GM23338 (cell line): ENCODE data around the gene ALPL.

ENCODE experiments used
- CREB1 ChIP-seq: fragments of 250-450 bp; sonication (Bioruptor Pico); IDR thresholded peaks from 2 replicates; pipeline ENCODE4 v1.5.0; 2020; ENCODE audit warnings: low read depth, mild to moderate bottlenecking, moderate library complexity
- ETS1 ChIP-seq: IDR thresholded peaks from 2 replicates; pipeline ENCODE4 v1.6.1; 2016; ENCODE audit warnings: antibody characterized with exemption
- EZH2 ChIP-seq: fragments of 200-600 bp; sonication (generic); IDR thresholded peaks from one replicate; pipeline ENCODE4 v1.8.0; 2017; ENCODE audit warnings: antibody characterized with exemption, mild to moderate bottlenecking, low read depth; ENCODE audit not compliant: unreplicated experiment
- EZH2phosphoT487 ChIP-seq: fragments of 200-600 bp; sonication (generic); IDR thresholded peaks from one replicate; pipeline ENCODE4 v1.8.1; 2018; ENCODE audit warnings: antibody characterized with exemption; ENCODE audit not compliant: unreplicated experiment
- JUNB ChIP-seq: IDR thresholded peaks from one replicate; pipeline ENCODE4 v1.6.1; 2016; ENCODE audit warnings: antibody characterized with exemption; ENCODE audit not compliant: unreplicated experiment
- POLR2AphosphoS5 ChIP-seq: IDR thresholded peaks from 2 replicates; pipeline ENCODE4 v1.6.1; 2016; ENCODE audit warnings: antibody characterized with exemption, low read depth
- STAT1 ChIP-seq: IDR thresholded peaks from one replicate; pipeline ENCODE4 v1.6.1; 2016; ENCODE audit warnings: antibody characterized with exemption; ENCODE audit not compliant: unreplicated experiment
- TF ChIP-seq, protein P1 (sequence below), 2 experiments: fragments of 200-600 bp in 1 of 2; sonication (generic) in 1 of 2; conservative IDR thresholded peaks; 2 replicates each; pipeline versions ENCODE4 v1.5.1 to v1.6.1; 2016 to 2017; ENCODE audit warnings: antibody characterized with exemption in 2 of 2, low read depth in 2 of 2, mild to moderate bottlenecking in 2 of 2, moderate library complexity in 1 of 2
- TF ChIP-seq, protein P2 (sequence below): IDR thresholded peaks from one replicate; pipeline ENCODE4 v1.6.1; 2018; ENCODE audit warnings: antibody characterized with exemption; ENCODE audit not compliant: unreplicated experiment

GRCh38 chr1:21536218-21536617, 27.0 kb downstream of the ALPL start:
- TF ChIP-seq, protein P1, sequence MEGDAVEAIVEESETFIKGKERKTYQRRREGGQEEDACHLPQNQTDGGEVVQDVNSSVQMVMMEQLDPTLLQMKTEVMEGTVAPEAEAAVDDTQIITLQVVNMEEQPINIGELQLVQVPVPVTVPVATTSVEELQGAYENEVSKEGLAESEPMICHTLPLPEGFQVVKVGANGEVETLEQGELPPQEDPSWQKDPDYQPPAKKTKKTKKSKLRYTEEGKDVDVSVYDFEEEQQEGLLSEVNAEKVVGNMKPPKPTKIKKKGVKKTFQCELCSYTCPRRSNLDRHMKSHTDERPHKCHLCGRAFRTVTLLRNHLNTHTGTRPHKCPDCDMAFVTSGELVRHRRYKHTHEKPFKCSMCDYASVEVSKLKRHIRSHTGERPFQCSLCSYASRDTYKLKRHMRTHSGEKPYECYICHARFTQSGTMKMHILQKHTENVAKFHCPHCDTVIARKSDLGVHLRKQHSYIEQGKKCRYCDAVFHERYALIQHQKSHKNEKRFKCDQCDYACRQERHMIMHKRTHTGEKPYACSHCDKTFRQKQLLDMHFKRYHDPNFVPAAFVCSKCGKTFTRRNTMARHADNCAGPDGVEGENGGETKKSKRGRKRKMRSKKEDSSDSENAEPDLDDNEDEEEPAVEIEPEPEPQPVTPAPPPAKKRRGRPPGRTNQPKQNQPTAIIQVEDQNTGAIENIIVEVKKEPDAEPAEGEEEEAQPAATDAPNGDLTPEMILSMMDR (conservative IDR thresholded peaks at IDR 0.05; ENCODE audit: low read depth in 2 of 2) = no peak
- TF ChIP-seq STAT1 = no peak
- TF ChIP-seq CREB1 (CRISPR knock-in tag) = no peak
- TF ChIP-seq EZH2phosphoT487 = no peak
- TF ChIP-seq, protein P2, sequence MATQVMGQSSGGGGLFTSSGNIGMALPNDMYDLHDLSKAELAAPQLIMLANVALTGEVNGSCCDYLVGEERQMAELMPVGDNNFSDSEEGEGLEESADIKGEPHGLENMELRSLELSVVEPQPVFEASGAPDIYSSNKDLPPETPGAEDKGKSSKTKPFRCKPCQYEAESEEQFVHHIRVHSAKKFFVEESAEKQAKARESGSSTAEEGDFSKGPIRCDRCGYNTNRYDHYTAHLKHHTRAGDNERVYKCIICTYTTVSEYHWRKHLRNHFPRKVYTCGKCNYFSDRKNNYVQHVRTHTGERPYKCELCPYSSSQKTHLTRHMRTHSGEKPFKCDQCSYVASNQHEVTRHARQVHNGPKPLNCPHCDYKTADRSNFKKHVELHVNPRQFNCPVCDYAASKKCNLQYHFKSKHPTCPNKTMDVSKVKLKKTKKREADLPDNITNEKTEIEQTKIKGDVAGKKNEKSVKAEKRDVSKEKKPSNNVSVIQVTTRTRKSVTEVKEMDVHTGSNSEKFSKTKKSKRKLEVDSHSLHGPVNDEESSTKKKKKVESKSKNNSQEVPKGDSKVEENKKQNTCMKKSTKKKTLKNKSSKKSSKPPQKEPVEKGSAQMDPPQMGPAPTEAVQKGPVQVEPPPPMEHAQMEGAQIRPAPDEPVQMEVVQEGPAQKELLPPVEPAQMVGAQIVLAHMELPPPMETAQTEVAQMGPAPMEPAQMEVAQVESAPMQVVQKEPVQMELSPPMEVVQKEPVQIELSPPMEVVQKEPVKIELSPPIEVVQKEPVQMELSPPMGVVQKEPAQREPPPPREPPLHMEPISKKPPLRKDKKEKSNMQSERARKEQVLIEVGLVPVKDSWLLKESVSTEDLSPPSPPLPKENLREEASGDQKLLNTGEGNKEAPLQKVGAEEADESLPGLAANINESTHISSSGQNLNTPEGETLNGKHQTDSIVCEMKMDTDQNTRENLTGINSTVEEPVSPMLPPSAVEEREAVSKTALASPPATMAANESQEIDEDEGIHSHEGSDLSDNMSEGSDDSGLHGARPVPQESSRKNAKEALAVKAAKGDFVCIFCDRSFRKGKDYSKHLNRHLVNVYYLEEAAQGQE = no peak
- no peak for TF ChIP-seq POLR2AphosphoS5
- no peak for TF ChIP-seq JUNB
- no peak for TF ChIP-seq EZH2
- TF ChIP-seq ETS1 = no peak
